HEK293T (cell line): ENCODE measurements around the gene MRTO4.

Source experiments
- ARNT ChIP-seq: fragments of 450-650 bp; IDR thresholded peaks from 2 replicates; pipeline ENCODE4 v1.6.1; 2017; ENCODE audit warnings: mild to moderate bottlenecking
- BHLHE40 ChIP-seq: fragments of 450-650 bp; IDR thresholded peaks from 2 replicates; pipeline ENCODE4 v1.6.1; 2016; ENCODE audit warnings: mild to moderate bottlenecking, moderate library complexity, borderline replicate concordance
- ELF4 ChIP-seq: fragments of 450-650 bp; IDR thresholded peaks from 2 replicates; pipeline ENCODE4 v1.6.1; 2017; ENCODE audit warnings: antibody characterized with exemption
- FOXK2 ChIP-seq: fragments of 450-650 bp; IDR thresholded peaks from 2 replicates; pipeline ENCODE4 v1.6.1; 2016; ENCODE audit warnings: mild to moderate bottlenecking
- L3MBTL2 ChIP-seq: fragments of 450-650 bp; conservative IDR thresholded peaks from 2 replicates; pipeline ENCODE4 v1.6.1; 2016; ENCODE audit warnings: mild to moderate bottlenecking
- SP1 ChIP-seq: fragments of 450-650 bp; IDR thresholded peaks from 2 replicates; pipeline ENCODE4 v1.6.1; 2017
- SUZ12 ChIP-seq: fragments of 450-650 bp; IDR thresholded peaks from 2 replicates; pipeline ENCODE4 v1.6.1; 2016; ENCODE audit warnings: mild to moderate bottlenecking
- TARDBP ChIP-seq: fragments of 450-650 bp; IDR thresholded peaks from 2 replicates; pipeline ENCODE4 v1.6.1; 2016
- TF ChIP-seq, protein P1 (sequence below): fragments of 450-650 bp; IDR thresholded peaks from 2 replicates; pipeline ENCODE4 v1.6.1; 2016

DNA sequence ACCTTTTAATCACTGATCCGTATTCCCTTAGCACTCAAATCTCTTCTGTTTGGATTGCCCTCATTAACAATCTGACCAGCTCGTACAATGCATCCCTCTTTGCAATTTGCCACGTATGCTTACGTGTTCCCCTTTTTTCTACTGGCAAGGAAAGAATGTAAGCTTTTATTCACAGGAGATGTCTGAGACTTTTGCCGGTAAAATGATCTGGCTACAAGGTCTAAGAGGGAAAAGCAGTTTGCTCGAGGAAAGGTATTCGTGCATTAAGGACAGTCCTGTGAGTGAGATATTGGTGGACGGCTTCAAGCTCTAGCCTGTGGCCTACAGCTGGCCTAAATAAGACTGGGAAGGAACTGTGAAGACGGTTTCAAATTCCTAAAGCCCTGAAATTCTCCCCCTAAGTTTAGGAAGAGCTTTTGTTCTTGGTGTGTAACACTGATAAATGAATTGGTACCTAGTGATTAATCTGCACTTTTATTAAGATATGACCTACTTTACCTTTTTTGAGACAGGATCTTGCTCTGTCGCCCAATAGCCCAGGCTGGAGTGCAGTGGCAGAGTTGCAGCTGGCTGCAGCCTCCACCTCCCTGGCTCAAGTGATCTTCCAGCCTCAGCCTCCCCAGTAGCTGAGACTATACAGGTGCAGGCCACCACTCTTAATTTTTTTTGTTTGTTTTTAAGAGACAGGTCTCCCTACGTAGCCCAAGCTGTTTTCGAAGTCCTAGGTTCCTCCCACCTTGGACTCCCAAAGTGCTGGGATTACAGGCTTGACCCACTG is 40.6 kb upstream of the MRTO4 start:
- TF ChIP-seq FOXK2, result no peak
- TF ChIP-seq ELF4, result no peak
- TF ChIP-seq SP1, result no peak
- TF ChIP-seq, protein P1, sequence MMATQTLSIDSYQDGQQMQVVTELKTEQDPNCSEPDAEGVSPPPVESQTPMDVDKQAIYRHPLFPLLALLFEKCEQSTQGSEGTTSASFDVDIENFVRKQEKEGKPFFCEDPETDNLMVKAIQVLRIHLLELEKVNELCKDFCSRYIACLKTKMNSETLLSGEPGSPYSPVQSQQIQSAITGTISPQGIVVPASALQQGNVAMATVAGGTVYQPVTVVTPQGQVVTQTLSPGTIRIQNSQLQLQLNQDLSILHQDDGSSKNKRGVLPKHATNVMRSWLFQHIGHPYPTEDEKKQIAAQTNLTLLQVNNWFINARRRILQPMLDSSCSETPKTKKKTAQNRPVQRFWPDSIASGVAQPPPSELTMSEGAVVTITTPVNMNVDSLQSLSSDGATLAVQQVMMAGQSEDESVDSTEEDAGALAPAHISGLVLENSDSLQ, result no peak
- no peak for TF ChIP-seq ARNT
- no peak for TF ChIP-seq BHLHE40
- TF ChIP-seq TARDBP, result no peak
- TF ChIP-seq L3MBTL2, result no peak
- TF ChIP-seq SUZ12, result no peak
